ENCODE data around the gene TBC1D10B. TPM values are rescaled to one million over a fixed set of nuclear protein-coding genes. Genes with fewer than 3 reads are reported as not detected.
"Not testable (repeated sequence)": the region's sequence is repeated elsewhere in the genome, so short reads cannot be mapped to it uniquely, and the experiment has no call there.

TBC1D10B gene
- total and polyA plus RNA-seq, 4 experiments from 2014 or later = 8.5 to 55.3 (median 31.6) TPM

- Histone ChIP-seq H3K27ac (ENCODE audit: low read depth, low read length) (peak overlapping the region; percentile 67), H3K4me1 (ENCODE audit: insufficient read depth, low read length) (peaks cover 13% of the 10 kb centered on the region), H3K4me3 (ENCODE audit: low read length in 2 of 2) (peak overlapping the region in 1 of 2 donors; percentile 47)
- not testable (repeated sequence) for H3K27me3 ChIP-seq (ENCODE audit: insufficient read depth, low read length); H3K36me3 ChIP-seq (ENCODE audit: insufficient read depth, low read length); H3K36me3 Mint-ChIP-seq; H3K9me3 Mint-ChIP-seq; H3K9me3 ChIP-seq (ENCODE audit: control insufficient read depth in 1 of 2, low read length in 2 of 2); H3K27me3 Mint-ChIP-seq
- peak overlapping the region; percentile 85 to 96 (median 90) for H3K27ac Mint-ChIP-seq
- ChIA-PET POLR2A (ENCODE audit: partially characterized antibody) (interaction anchor here (0.6 to 2.8 kb wide), 17 partner anchors 9 to 479 kb away, joined by 3 to 34 read pairs (median 5); partner anchors contain the start of genes ALDOA, CD2BP2, MAPK3 and SEPTIN1), CTCF (ENCODE audit: partially characterized antibody) (interaction anchor here (2.3 kb wide), 1 partner anchor 74 kb away, joined by 10 read pairs; no protein-coding TSS in a partner anchor)
- intact Hi-C loops (cut with micrococcal nuclease) = loop anchor here (2.0 to 5.0 kb wide), 4 partner anchors 20 to 72 kb away; partner anchors contain the start of genes CD2BP2, TBC1D10B and ZNF771
- H3K4me1 Mint-ChIP-seq = peaks cover 11 to 35% (median 21%) of the 10 kb centered on the region in 4 donors
- peak; percentile 83 to 92 (median 87) for DNase-seq
- H3K4me3 Mint-ChIP-seq = peak overlapping the region; percentile 81 to 92 (median 86)
These were observed 35.2 kb downstream of the TBC1D10B start for GRCh38 chr16:30335028-30335597.

DNA sequence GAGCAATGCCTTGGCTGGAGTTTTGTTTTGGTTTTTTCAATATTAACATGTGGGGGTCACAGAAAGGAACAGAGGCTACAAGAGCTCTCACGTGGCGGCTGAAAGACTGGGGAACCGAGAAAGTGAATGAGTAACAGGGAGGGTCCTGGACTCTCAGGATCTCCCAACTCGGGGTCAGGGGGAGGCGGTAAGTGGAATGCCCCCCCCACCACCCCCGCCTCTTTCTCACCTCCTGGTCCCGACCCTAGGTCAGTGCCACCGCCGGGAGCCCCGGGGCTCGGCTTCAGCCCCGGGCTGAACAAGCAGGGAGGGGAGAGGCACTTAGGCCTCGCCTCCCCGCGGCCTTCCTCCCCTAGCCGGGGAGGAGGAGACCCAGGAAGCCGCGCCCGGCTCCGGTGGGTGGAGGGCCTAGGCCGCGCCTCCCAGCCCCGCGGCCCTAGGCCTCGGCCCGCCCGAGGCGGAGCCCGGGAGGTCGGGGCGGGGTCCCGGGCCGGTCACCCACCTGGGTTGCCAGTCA lies 35.8 kb downstream of the TBC1D10B start:
- not testable (repeated sequence) for H3K9me3 ChIP-seq (ENCODE audit: control insufficient read depth in 1 of 2, low read length in 2 of 2); H3K27me3 Mint-ChIP-seq; H3K27me3 ChIP-seq (ENCODE audit: insufficient read depth, low read length); H3K36me3 ChIP-seq (ENCODE audit: insufficient read depth, low read length); H3K36me3 Mint-ChIP-seq; H3K9me3 Mint-ChIP-seq
- POLR2A ChIA-PET (ENCODE audit: partially characterized antibody) = interaction anchor here (0.7 to 2.8 kb wide), 13 partner anchors 9 to 479 kb away, joined by 3 to 34 read pairs (median 5); partner anchors contain the start of genes ALDOA, CD2BP2, MAPK3 and SEPTIN1
- intact Hi-C loops (cut with micrococcal nuclease) = loop anchor here (2.0 kb wide), 3 partner anchors 20 to 44 kb away; partner anchors contain the start of genes CD2BP2 and TBC1D10B
- Histone ChIP-seq H3K4me1 (ENCODE audit: insufficient read depth, low read length) (peaks cover 13% of the 10 kb centered on the region), H3K4me3 (ENCODE audit: low read length in 2 of 2) (peak overlapping the region in 1 of 2 donors; percentile 47), H3K27ac (ENCODE audit: low read depth, low read length) (peak overlapping the region; percentile 67)
- peak; percentile 85 to 89 (median 87) for DNase-seq
- H3K4me1 Mint-ChIP-seq = peaks cover 11 to 35% (median 21%) of the 10 kb centered on the region in 4 donors
- CTCF ChIA-PET (ENCODE audit: partially characterized antibody) = interaction anchor here (2.3 kb wide), 1 partner anchor 75 kb away, joined by 10 read pairs; no protein-coding TSS in a partner anchor
- peak overlapping the region; percentile 86 to 97 (median 94) for H3K27ac Mint-ChIP-seq
- H3K4me3 Mint-ChIP-seq = peak overlapping the region; percentile 89 to 98 (median 94)

DNA sequence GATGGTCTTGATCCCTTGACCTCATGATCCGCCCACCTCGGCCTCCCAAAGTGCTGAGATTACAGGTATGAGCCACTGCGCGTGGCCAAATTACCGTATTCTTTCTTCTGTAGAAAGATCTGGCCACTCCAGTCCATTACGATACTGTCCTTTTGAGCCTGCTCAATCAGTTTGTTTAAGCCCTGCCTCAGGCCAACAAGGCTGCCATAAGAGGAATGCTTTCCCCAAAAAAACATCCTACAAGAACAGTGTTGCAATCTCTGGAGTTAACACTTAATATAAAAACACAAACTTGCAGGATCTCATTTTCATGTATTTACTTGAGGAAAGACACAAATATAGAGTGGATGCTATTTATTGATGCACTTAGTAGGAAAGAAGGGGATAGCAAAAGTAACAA lies 46.1 kb downstream of the TBC1D10B start:
- H3K4me1 ChIP-seq (ENCODE audit: insufficient read depth, low read length); DNase-seq; H3K9me3 Mint-ChIP-seq; CTCF ChIA-PET (ENCODE audit: partially characterized antibody); H3K4me3 Mint-ChIP-seq; H3K27me3 Mint-ChIP-seq; POLR2A ChIA-PET (ENCODE audit: partially characterized antibody); intact Hi-C loops (cut with micrococcal nuclease); H3K27me3 ChIP-seq (ENCODE audit: insufficient read depth, low read length); H3K36me3 Mint-ChIP-seq; H3K4me3 ChIP-seq (ENCODE audit: low read length in 2 of 2); H3K9me3 ChIP-seq (ENCODE audit: control insufficient read depth in 1 of 2, low read length in 2 of 2); H3K27ac ChIP-seq (ENCODE audit: low read depth, low read length); H3K36me3 ChIP-seq (ENCODE audit: insufficient read depth, low read length): not testable (repeated sequence)
- peak overlapping the region in 1 of 7 donors; percentile 13 for H3K27ac Mint-ChIP-seq
- peaks cover 21 to 41% (median 24%) of the 10 kb centered on the region in 4 donors for H3K4me1 Mint-ChIP-seq

DNA sequence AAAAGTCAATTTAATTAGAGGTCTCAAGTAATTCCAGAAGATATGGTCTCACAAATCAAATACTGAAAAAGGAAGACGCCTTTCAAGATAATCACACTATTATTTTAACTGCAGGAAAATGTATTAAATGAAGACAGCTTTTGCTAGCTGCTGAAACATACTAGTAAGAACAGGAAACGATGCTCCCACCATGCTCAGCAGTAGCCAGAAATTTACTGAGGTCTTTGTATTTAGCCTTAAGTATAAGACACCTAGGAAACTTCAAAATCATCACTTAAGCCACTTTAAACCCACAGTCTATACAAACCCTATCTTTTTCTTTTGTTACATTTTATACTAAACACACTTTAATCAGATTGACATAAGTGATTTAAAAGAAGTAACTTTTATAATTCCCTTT lies 51.6 kb downstream of the TBC1D10B start:
- H3K27ac Mint-ChIP-seq; H3K36me3 ChIP-seq (ENCODE audit: insufficient read depth, low read length); H3K27ac ChIP-seq (ENCODE audit: low read depth, low read length); H3K4me1 ChIP-seq (ENCODE audit: insufficient read depth, low read length); CTCF ChIA-PET (ENCODE audit: partially characterized antibody); H3K4me3 ChIP-seq (ENCODE audit: low read length in 2 of 2); H3K36me3 Mint-ChIP-seq; H3K9me3 Mint-ChIP-seq; H3K4me3 Mint-ChIP-seq; intact Hi-C loops (cut with micrococcal nuclease); H3K9me3 ChIP-seq (ENCODE audit: control insufficient read depth in 1 of 2, low read length in 2 of 2); H3K27me3 ChIP-seq (ENCODE audit: insufficient read depth, low read length); DNase-seq; H3K27me3 Mint-ChIP-seq: not testable (repeated sequence)
- POLR2A ChIA-PET (ENCODE audit: partially characterized antibody) = interaction anchor here (0.6 kb wide), 1 partner anchor 1496 kb away, joined by 3 read pairs; the partner anchor contains the start of gene ATXN2L
- peaks cover 14 to 33% (median 16%) of the 10 kb centered on the region in 4 donors for H3K4me1 Mint-ChIP-seq

DNA sequence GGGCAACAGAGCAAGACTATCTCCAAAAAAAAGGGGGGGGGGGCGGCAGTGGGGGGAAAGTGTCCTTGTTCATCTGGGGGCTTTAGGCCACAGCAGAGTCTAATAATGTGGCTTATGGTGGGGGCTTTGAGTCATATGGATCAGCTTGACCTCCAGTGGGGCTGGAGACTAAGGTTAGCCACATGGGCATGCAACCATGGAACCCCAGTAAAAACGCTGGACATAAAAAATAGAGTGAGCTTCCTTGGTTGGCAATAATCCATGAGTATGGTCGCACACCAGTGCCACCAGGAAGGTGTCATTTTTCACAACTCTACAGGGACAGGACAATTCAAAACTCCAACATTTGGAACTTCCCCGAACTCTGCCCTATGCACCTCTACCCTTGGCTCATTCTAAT lies 59.4 kb downstream of the TBC1D10B start:
- H3K27ac ChIP-seq (ENCODE audit: low read depth, low read length); H3K27ac Mint-ChIP-seq; H3K4me3 ChIP-seq (ENCODE audit: low read length in 2 of 2); H3K4me3 Mint-ChIP-seq; intact Hi-C loops (cut with micrococcal nuclease); H3K36me3 Mint-ChIP-seq; DNase-seq; H3K27me3 ChIP-seq (ENCODE audit: insufficient read depth, low read length); H3K9me3 Mint-ChIP-seq; H3K27me3 Mint-ChIP-seq; CTCF ChIA-PET (ENCODE audit: partially characterized antibody); POLR2A ChIA-PET (ENCODE audit: partially characterized antibody); H3K36me3 ChIP-seq (ENCODE audit: insufficient read depth, low read length); H3K9me3 ChIP-seq (ENCODE audit: control insufficient read depth in 1 of 2, low read length in 2 of 2): not testable (repeated sequence)
- peaks cover 13% of the 10 kb centered on the region for H3K4me1 ChIP-seq (ENCODE audit: insufficient read depth, low read length)
- peaks cover 20 to 37% (median 27%) of the 10 kb centered on the region in 4 donors for H3K4me1 Mint-ChIP-seq

- DNase-seq = peak in 1 of 5 donors; percentile 35
- H3K27me3 ChIP-seq (ENCODE audit: insufficient read depth, low read length); H3K9me3 ChIP-seq (ENCODE audit: control insufficient read depth in 1 of 2, low read length in 2 of 2); H3K4me3 ChIP-seq (ENCODE audit: low read length in 2 of 2); H3K9me3 Mint-ChIP-seq; H3K36me3 ChIP-seq (ENCODE audit: insufficient read depth, low read length); POLR2A ChIA-PET (ENCODE audit: partially characterized antibody); CTCF ChIA-PET (ENCODE audit: partially characterized antibody); H3K27me3 Mint-ChIP-seq; intact Hi-C loops (cut with micrococcal nuclease); H3K27ac ChIP-seq (ENCODE audit: low read depth, low read length); H3K36me3 Mint-ChIP-seq: not testable (repeated sequence)
- Mint-ChIP-seq H3K4me1 (peaks cover 15 to 25% (median 20%) of the 10 kb centered on the region in 4 donors), H3K27ac (peak overlapping the region in 5 of 7 donors; percentile 24 to 83 (median 59)), H3K4me3 (peak overlapping the region in 1 of 8 donors; percentile 38)
- H3K4me1 ChIP-seq (ENCODE audit: insufficient read depth, low read length) = peaks cover 13% of the 10 kb centered on the region
These were observed 61.0 kb downstream of the TBC1D10B start for GRCh38 chr16:30309255-30309654.

All from CD4-positive, alpha-beta memory T cell (primary cell).